HUES6 (cell line): ENCODE data around the gene IER5L.
"Not testable (repeated sequence)": the region's sequence is repeated elsewhere in the genome, so short reads cannot be mapped to it uniquely, and the experiment has no call there.

Experiments
- H3K27ac ChIP-seq: 2 replicates; pipeline ENCODE4 v1.7.0; 2013; ENCODE audit warnings: low read depth, mild to moderate bottlenecking, low read length, inconsistent platforms
- H3K27me3 ChIP-seq: 2 replicates; pipeline ENCODE4 v1.6.1; 2013; ENCODE audit warnings: low read length; ENCODE audit not compliant: control insufficient read depth, insufficient read depth
- H3K36me3 ChIP-seq: 2 replicates; pipeline ENCODE4 v1.6.1; 2013; ENCODE audit warnings: low read length; ENCODE audit not compliant: control insufficient read depth, insufficient read depth
- H3K4me1 ChIP-seq: 2 replicates; pipeline ENCODE4 v1.6.1; 2013; ENCODE audit warnings: low read length; ENCODE audit not compliant: control insufficient read depth, insufficient read depth
- H3K4me3 ChIP-seq: 2 replicates; pipeline ENCODE4 v1.5.1; 2013; ENCODE audit warnings: low read depth, low read length
- H3K9ac ChIP-seq: one replicate; pipeline ENCODE4 v1.6.1; 2013; ENCODE audit warnings: mild to moderate bottlenecking, low read length
- H3K9me3 ChIP-seq: 2 replicates; pipeline ENCODE4 v1.6.1; 2013; ENCODE audit warnings: low read depth, low read length; ENCODE audit not compliant: control insufficient read depth, insufficient read depth

IER5L gene

DNA sequence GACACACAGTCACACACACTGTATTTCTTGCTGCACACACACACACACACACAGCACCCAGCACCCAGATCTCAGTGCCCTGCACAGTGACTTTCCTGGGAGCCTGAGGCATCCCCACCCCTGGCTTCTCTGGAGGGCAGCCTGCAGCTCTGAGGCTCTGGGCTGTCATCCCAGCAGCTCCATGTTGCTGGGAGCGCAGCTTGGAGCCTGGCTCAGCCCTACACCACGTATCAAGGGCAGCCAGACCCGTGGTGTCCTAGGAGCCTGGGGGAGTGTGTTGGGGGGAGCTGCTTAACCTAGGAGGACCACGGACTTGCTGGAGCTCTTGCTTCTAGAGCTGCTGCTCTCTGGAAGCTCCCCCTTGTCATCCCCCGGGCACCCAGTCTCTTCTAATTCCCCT lies 5.2 kb downstream of the IER5L start:
- Histone ChIP-seq H3K27ac (no peak overlapping the region), H3K9me3 (no peaks in the 10 kb centered on the region)

GRCh38 chr9:129171993-129172751 lies 5.9 kb downstream of the IER5L start:
- Histone ChIP-seq H3K27me3 (peaks cover 39% of the 10 kb centered on the region), H3K9me3 (no peaks in the 10 kb centered on the region), H3K4me1 (peaks cover 26% of the 10 kb centered on the region), H3K36me3 (no peaks in the 10 kb centered on the region), H3K27ac (no peak overlapping the region), H3K9ac (no peak overlapping the region), H3K4me3 (no peak overlapping the region)

More for the DNA sequence above, 5.2 kb downstream of the IER5L start:
- peaks cover 20% of the 10 kb centered on the region for H3K4me1 ChIP-seq
- H3K9ac ChIP-seq = no peak overlapping the region
- no peak overlapping the region for H3K4me3 ChIP-seq
- H3K36me3 ChIP-seq = no peaks in the 10 kb centered on the region
- peaks cover 42% of the 10 kb centered on the region for H3K27me3 ChIP-seq

GRCh38 chr9:129170229-129170628 lies 7.8 kb downstream of the IER5L start:
- Histone ChIP-seq H3K27ac (no peak overlapping the region), H3K36me3 (no peaks in the 10 kb centered on the region), H3K9ac (no peak overlapping the region), H3K4me3 (no peak overlapping the region), H3K9me3 (no peaks in the 10 kb centered on the region), H3K4me1 (peaks cover 32% of the 10 kb centered on the region), H3K27me3 (peaks cover 25% of the 10 kb centered on the region)

DNA sequence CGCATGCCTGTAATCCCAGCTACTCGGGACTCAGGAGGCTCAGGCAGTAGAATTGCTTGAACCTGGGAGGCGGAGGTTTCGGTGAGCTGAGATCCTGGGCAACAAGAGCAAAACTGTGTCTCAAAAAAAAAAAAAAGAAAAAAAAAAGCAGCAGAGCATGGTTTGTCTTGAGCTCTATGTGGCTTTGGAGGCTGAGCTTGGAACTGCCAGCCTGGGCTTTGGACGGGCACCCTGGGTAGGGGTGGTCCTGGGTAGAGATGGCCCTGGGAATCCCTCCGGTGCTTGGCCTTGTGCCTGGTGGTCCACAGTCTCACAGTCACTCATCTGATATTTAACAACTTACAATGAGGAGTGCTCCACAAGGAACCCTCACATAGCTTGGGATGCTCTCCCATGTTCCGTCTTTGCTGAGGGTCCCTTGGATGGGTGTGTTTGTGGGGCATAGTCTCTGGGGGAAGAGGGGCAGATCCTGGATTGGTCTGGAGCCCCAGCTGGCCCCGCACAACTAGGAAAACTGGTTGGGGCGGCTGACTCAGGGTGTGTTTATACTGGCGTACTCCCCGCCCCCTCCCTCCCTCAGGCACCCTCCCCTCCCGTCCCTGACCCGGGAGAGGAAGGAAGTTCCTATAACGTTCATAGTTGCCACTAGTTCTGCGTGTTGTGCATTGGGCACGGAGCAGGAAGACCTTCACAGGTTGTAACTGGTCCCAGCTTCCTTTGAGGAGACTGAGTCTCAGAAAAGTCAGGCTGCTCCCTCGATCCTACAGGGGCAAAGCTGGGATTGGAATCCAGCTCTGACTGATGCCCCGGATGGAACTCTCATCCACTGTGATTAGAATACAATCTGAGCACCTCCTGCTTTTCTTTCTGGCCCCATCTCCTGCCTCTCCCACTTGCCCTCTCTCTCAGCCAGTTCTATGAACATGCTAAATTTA lies 11.2 kb downstream of the IER5L start:
- Histone ChIP-seq H3K27ac (no peak overlapping the region), H3K9me3 (no peaks in the 10 kb centered on the region), H3K36me3 (no peaks in the 10 kb centered on the region), H3K4me3 (peak overlapping the region; percentile 53), H3K9ac (no peak overlapping the region), H3K27me3 (peaks cover 1% of the 10 kb centered on the region), H3K4me1 (peaks cover 31% of the 10 kb centered on the region)

DNA sequence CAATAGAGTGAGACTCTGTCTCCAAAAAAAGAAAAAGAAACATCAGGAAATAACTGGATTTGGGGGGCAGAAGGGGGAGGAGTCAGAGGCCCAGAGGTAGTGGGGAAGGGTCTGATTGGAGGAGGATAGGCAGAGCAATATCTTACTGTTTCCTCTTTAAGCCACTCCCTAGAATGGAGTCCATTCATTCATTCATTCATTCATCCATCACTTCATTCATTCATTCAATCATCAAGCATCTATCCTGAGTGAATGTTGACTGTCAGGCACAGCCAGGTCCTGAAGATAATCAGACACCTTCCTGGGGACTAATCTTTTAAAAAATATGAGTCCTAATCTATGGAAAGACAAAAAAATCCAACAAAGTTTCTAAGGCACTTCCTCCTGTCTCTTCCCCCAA lies 12.9 kb downstream of the IER5L start:
- H3K9ac ChIP-seq = no peak overlapping the region
- H3K27ac ChIP-seq = no peak overlapping the region
- H3K36me3 ChIP-seq = no peaks in the 10 kb centered on the region
- H3K4me3 ChIP-seq = no peak overlapping the region
- H3K4me1 ChIP-seq = peaks cover 31% of the 10 kb centered on the region
- H3K9me3 ChIP-seq = no peaks in the 10 kb centered on the region
- no peaks in the 10 kb centered on the region for H3K27me3 ChIP-seq

- H3K27me3 ChIP-seq = no peaks in the 10 kb centered on the region
- H3K4me3 ChIP-seq = no peak overlapping the region
- peaks cover 31% of the 10 kb centered on the region for H3K4me1 ChIP-seq
- H3K27ac ChIP-seq = no peak overlapping the region
- no peaks in the 10 kb centered on the region for H3K9me3 ChIP-seq
- no peaks in the 10 kb centered on the region for H3K36me3 ChIP-seq
- H3K9ac ChIP-seq = no peak overlapping the region
Measured at GRCh38 chr9:129164246-129164930, 13.7 kb downstream of the IER5L start.

DNA sequence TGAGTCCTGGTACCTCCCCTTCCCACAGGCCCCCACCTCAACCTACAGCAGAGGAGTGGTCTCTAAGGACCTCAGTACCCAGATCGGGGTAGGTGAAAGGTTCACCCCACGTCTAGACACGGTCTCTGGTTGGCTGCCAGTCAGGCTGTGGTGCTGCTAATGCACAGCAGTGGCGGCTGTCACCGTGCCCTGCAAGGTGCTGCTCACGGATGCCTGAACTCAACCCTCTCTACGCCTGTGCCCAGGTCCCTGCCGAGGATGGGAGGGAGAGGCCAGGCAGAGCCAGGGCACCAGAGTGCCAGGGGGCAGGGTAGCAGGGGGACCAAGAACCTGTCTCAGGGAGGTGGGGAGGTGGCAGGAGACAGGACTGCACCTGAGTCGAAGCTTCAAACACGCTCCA lies 14.3 kb downstream of the IER5L start:
- no peak overlapping the region for H3K4me3 ChIP-seq
- H3K9me3 ChIP-seq = no peaks in the 10 kb centered on the region
- H3K27me3 ChIP-seq = no peaks in the 10 kb centered on the region
- H3K36me3 ChIP-seq = no peaks in the 10 kb centered on the region
- no peak overlapping the region for H3K9ac ChIP-seq
- H3K4me1 ChIP-seq = peaks cover 31% of the 10 kb centered on the region
- H3K27ac ChIP-seq = no peak overlapping the region

- H3K9ac ChIP-seq, H3K27me3 ChIP-seq, H3K9me3 ChIP-seq, H3K36me3 ChIP-seq, H3K4me3 ChIP-seq, H3K27ac ChIP-seq: not testable (repeated sequence)
- peaks cover 27% of the 10 kb centered on the region for H3K4me1 ChIP-seq
Measured at GRCh38 chr9:129163198-129163670, 14.8 kb downstream of the IER5L start.

- no peak overlapping the region for H3K4me3 ChIP-seq
- H3K27ac ChIP-seq = no peak overlapping the region
- peaks cover 21% of the 10 kb centered on the region for H3K4me1 ChIP-seq
- no peaks in the 10 kb centered on the region for H3K27me3 ChIP-seq
- H3K36me3 ChIP-seq = no peaks in the 10 kb centered on the region
- H3K9ac ChIP-seq = no peak overlapping the region
- H3K9me3 ChIP-seq = no peaks in the 10 kb centered on the region
Measured at GRCh38 chr9:129162497-129163197, 15.4 kb downstream of the IER5L start.

GRCh38 chr9:129161534-129161837 lies 16.6 kb downstream of the IER5L start:
- Histone ChIP-seq H3K4me3 (no peak overlapping the region), H3K27ac (no peak overlapping the region), H3K9ac (no peak overlapping the region)

More at GRCh38 chr9:129161534-129161837, 16.6 kb downstream of the IER5L start:
- H3K4me1 ChIP-seq = peaks cover 11% of the 10 kb centered on the region; the same call in 1 of the 2 replicates
- H3K9me3 ChIP-seq = no peaks in the 10 kb centered on the region
- H3K36me3 ChIP-seq = no peaks in the 10 kb centered on the region
- H3K27me3 ChIP-seq = no peaks in the 10 kb centered on the region
